ENCODE measurements around the gene ALDH1A3. TPM values are rescaled to one million over a fixed set of nuclear protein-coding genes. Genes with fewer than 3 reads are reported as not detected.

The ALDH1A3 gene
- total RNA-seq, 1 donor from 2014 or later = not detected

DNA sequence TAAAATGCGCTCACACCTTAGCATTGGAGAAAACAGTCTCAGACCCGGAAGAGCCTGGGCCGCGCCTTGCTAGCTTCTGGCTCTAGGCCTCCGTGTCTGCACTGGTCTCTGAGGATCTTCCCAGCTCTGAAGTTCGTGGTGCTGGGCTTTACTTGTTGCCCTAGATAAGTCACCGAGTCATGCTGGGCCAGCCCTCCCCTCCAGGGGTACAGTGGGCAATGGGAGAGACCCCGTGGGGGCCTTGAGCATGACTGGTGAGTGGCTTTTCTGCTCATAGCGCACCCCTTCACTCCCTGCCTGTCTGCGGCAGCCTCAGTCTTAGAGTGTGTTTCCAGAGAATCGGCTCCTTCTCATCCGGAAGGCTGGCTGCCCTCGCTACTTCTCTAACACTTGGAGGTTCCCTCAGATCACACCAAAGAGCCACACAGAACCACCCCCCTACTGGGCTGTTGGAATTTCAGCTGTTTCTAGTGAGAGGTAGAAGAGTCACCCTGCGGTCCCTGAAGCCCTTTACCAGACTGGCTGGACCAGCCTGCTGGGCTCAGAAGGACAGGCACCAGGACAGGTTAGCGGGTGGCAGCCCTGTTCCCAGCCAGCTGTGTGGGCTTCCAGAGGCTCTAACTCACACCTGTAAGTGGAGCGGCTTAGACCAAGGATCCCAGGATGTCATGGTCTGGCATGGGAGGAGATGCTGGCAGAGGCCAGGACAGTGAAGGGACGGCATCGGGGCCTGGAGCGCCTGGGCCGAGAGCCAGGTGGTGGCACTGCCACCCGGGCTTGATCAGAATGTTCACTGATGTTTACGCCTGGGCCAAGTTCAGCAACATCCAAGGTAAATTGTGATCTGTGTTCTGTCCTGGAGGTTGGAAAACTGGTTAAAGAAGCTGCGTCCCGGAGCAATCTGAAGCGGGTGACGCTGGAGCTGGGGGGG is 17.9 kb downstream of the ALDH1A3 start:
- no peak overlapping the region for H3K4me3 Mint-ChIP-seq
- no peaks in the 10 kb centered on the region for H3K36me3 Mint-ChIP-seq (ENCODE audit: low read depth)
- no peak overlapping the region for H3K27ac Mint-ChIP-seq
- no peak for DNase-seq
- no peaks in the 10 kb centered on the region for H3K4me1 Mint-ChIP-seq
- no peaks in the 10 kb centered on the region for H3K9me3 Mint-ChIP-seq
- intact Hi-C loops (cut with micrococcal nuclease) = no loop called here
- peaks cover 7% of the 10 kb centered on the region for H3K27me3 Mint-ChIP-seq

- intact Hi-C loops (cut with micrococcal nuclease) = no loop called here
- Mint-ChIP-seq H3K4me3 (no peak overlapping the region), H3K27me3 (peaks cover 8% of the 10 kb centered on the region), H3K9me3 (no peaks in the 10 kb centered on the region), H3K27ac (no peak overlapping the region), H3K4me1 (no peaks in the 10 kb centered on the region), H3K36me3 (ENCODE audit: low read depth) (no peaks in the 10 kb centered on the region)
- no peak for DNase-seq
These were observed 18.5 kb downstream of the ALDH1A3 start for GRCh38 chr15:100898152-100898490.

- Mint-ChIP-seq H3K4me3 (no peak overlapping the region), H3K27me3 (peaks cover 9% of the 10 kb centered on the region), H3K27ac (no peak overlapping the region), H3K9me3 (no peaks in the 10 kb centered on the region), H3K36me3 (ENCODE audit: low read depth) (no peaks in the 10 kb centered on the region), H3K4me1 (no peaks in the 10 kb centered on the region)
- no peak for DNase-seq
- intact Hi-C loops (cut with micrococcal nuclease) = no loop called here
These were observed 19.2 kb downstream of the ALDH1A3 start for GRCh38 chr15:100898661-100899462.

DNA sequence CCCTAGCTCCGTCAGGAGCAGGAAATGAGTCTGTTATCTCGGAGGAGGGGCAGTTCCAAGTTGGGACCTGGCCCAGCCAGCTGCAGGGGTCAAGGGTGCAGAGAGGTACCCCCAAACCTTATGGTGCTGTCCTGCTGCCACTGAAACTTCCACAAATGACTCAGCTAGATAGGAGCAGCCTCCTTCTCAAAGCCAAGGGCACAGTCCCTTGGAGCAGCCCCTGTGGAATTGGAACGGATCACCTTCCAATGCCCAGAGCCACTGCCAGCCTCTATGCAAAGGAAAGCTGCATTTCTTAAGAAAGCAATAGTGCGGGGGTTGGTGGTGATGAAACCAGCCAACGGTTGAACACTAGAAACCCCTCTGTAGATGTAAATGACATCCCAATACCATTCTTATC is 20.0 kb downstream of the ALDH1A3 start:
- no peaks in the 10 kb centered on the region for H3K4me1 Mint-ChIP-seq
- no peaks in the 10 kb centered on the region for H3K36me3 Mint-ChIP-seq (ENCODE audit: low read depth)

GRCh38 chr15:100900136-100900794 is 20.6 kb downstream of the ALDH1A3 start:
- Mint-ChIP-seq H3K36me3 (ENCODE audit: low read depth) (no peaks in the 10 kb centered on the region), H3K9me3 (no peaks in the 10 kb centered on the region), H3K4me1 (no peaks in the 10 kb centered on the region), H3K27ac (no peak overlapping the region), H3K4me3 (no peak overlapping the region), H3K27me3 (peaks cover 15% of the 10 kb centered on the region)
- intact Hi-C loops (cut with micrococcal nuclease) = no loop called here
- DNase-seq = no peak

More for the DNA sequence above, 20.0 kb downstream of the ALDH1A3 start:
- Mint-ChIP-seq H3K27me3 (peaks cover 14% of the 10 kb centered on the region), H3K27ac (no peak overlapping the region), H3K4me3 (no peak overlapping the region), H3K9me3 (no peaks in the 10 kb centered on the region)
- intact Hi-C loops (cut with micrococcal nuclease) = no loop called here
- DNase-seq = no peak

DNA sequence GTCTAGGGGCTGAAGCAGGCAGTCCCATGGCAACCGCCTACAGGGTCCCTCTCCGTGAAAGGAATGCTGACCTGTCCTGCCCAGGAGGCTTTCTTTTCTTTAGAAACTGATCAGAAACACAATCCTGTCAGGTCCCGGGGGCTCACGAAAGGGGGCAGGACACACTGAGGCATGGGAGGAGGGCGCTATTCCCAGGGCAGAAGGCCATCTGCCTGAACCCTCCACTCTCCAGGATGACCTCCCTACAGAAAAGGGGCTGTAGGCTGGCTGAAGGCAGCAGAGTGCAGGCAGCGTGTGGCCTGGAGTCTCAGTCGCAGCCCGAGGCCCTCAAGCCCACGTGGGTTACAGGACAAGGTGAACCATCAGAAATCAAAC is 21.2 kb downstream of the ALDH1A3 start:
- Mint-ChIP-seq H3K4me1 (no peaks in the 10 kb centered on the region), H3K4me3 (no peak overlapping the region), H3K27ac (no peak overlapping the region), H3K36me3 (ENCODE audit: low read depth) (no peaks in the 10 kb centered on the region), H3K9me3 (no peaks in the 10 kb centered on the region), H3K27me3 (peaks cover 16% of the 10 kb centered on the region)
- DNase-seq = no peak
- intact Hi-C loops (cut with micrococcal nuclease) = no loop called here

GRCh38 chr15:100901296-100901695 is 21.7 kb downstream of the ALDH1A3 start:
- no peak for DNase-seq
- Mint-ChIP-seq H3K27me3 (peaks cover 18% of the 10 kb centered on the region), H3K4me3 (no peak overlapping the region), H3K36me3 (ENCODE audit: low read depth) (no peaks in the 10 kb centered on the region), H3K27ac (no peak overlapping the region), H3K4me1 (no peaks in the 10 kb centered on the region), H3K9me3 (no peaks in the 10 kb centered on the region)
- intact Hi-C loops (cut with micrococcal nuclease) = no loop called here

DNA sequence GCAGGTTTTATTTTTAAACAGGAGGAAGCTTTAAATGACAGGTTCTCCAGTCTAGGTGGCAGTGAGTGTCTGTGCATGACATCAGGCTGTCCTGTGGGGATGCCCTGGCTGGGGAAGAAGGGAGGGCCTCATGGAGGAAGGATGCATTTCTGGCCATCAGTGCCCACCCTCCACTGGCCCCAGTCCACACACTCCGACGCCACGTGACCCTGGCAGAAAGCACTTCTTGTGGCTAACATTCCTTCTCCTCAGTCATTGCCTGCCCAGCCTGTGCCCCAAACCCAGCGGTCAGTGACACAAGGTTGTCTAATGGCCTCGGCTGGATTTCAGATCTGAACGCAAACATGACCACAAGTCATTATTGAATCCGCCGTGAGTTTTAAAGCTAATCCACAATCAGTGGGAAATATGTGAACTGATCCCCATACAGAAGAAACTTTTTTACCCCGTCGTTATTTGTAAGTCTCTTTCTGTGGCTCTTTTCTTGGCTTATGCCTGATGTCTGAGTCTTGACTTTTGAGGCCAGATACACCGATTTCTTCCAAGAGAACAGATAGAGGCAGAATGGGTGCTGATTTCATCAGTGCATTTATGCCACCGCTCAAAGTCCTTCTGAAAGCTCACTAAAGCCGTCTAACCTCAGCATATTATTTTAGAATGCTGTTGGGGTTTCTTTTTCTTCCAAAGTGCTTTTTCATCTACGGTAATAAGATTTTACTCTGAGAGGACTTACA is 22.2 kb downstream of the ALDH1A3 start:
- H3K9me3 Mint-ChIP-seq = no peaks in the 10 kb centered on the region
- intact Hi-C loops (cut with micrococcal nuclease) = no loop called here
- DNase-seq = no peak
- no peak overlapping the region for H3K4me3 Mint-ChIP-seq
- H3K27me3 Mint-ChIP-seq = peaks cover 19% of the 10 kb centered on the region
- no peaks in the 10 kb centered on the region for H3K4me1 Mint-ChIP-seq
- H3K27ac Mint-ChIP-seq = no peak overlapping the region
- H3K36me3 Mint-ChIP-seq (ENCODE audit: low read depth) = no peaks in the 10 kb centered on the region

GRCh38 chr15:100902436-100903167 is 23.0 kb downstream of the ALDH1A3 start:
- H3K4me3 Mint-ChIP-seq = no peak overlapping the region
- H3K4me1 Mint-ChIP-seq = no peaks in the 10 kb centered on the region
- H3K9me3 Mint-ChIP-seq = no peaks in the 10 kb centered on the region
- H3K27ac Mint-ChIP-seq = no peak overlapping the region
- H3K27me3 Mint-ChIP-seq = peaks cover 21% of the 10 kb centered on the region
- DNase-seq = no peak
- intact Hi-C loops (cut with micrococcal nuclease) = no loop called here
- H3K36me3 Mint-ChIP-seq (ENCODE audit: low read depth) = no peaks in the 10 kb centered on the region

DNA sequence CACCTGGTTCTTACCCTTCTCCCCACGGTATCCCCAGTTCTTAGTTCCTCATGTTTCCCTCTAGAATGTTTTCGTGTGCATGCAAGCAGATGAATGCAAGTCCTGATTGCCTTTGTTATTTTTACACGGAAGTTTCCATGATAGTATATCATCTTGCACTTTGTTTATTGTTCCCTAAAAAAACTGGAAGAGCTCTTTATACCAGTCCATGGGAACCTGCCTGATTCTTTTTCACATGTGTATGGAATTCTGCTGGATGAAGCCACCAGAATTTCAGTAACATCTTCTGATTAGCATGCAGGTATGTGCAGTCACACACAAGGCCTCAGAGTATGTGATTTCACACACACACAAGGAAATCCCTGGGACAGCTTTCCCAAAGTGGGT is 23.5 kb downstream of the ALDH1A3 start:
- H3K4me1 Mint-ChIP-seq = no peaks in the 10 kb centered on the region
- intact Hi-C loops (cut with micrococcal nuclease) = no loop called here
- H3K27me3 Mint-ChIP-seq = peaks cover 21% of the 10 kb centered on the region
- H3K4me3 Mint-ChIP-seq = no peak overlapping the region
- H3K27ac Mint-ChIP-seq = no peak overlapping the region
- no peaks in the 10 kb centered on the region for H3K36me3 Mint-ChIP-seq (ENCODE audit: low read depth)
- no peak for DNase-seq
- H3K9me3 Mint-ChIP-seq = no peaks in the 10 kb centered on the region

DNA sequence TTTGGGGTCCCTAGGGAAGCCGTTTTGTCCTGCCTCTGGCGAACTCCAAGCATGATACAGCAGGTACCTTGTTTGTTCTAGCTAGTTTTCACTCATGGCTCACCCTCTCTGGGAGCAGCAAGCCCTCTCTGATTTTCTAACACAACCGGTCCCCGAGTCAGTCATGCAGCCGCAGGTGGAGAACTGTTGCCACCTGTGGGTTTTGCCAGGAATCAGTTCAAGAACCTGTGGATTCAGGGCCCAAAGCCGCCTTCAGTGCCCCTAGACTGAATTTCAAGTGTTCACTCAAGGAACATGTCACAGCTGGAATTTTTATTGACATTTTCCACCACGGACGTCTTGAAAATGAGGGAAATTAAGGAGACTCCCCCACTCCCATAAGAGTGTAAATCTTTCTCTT is 26.2 kb downstream of the ALDH1A3 start:
- intact Hi-C loops (cut with micrococcal nuclease) = no loop called here
- H3K36me3 Mint-ChIP-seq (ENCODE audit: low read depth) = no peaks in the 10 kb centered on the region
- no peaks in the 10 kb centered on the region for H3K9me3 Mint-ChIP-seq
- peaks cover 21% of the 10 kb centered on the region for H3K27me3 Mint-ChIP-seq
- H3K27ac Mint-ChIP-seq = no peak overlapping the region
- H3K4me1 Mint-ChIP-seq = no peaks in the 10 kb centered on the region
- no peak overlapping the region for H3K4me3 Mint-ChIP-seq
- no peak for DNase-seq

GRCh38 chr15:100908466-100908865 is 28.8 kb downstream of the ALDH1A3 start:
- no peaks in the 10 kb centered on the region for H3K9me3 Mint-ChIP-seq
- H3K27ac Mint-ChIP-seq = no peak overlapping the region

GRCh38 chr15:100909565-100909964 is 29.9 kb downstream of the ALDH1A3 start:
- no peak for DNase-seq
- Mint-ChIP-seq H3K36me3 (ENCODE audit: low read depth) (no peaks in the 10 kb centered on the region), H3K4me1 (no peaks in the 10 kb centered on the region), H3K9me3 (no peaks in the 10 kb centered on the region), H3K27me3 (peaks cover 26% of the 10 kb centered on the region), H3K27ac (no peak overlapping the region), H3K4me3 (no peak overlapping the region)
- intact Hi-C loops (cut with micrococcal nuclease) = no loop called here

More at GRCh38 chr15:100908466-100908865, 28.8 kb downstream of the ALDH1A3 start:
- peaks cover 23% of the 10 kb centered on the region for H3K27me3 Mint-ChIP-seq
- H3K36me3 Mint-ChIP-seq (ENCODE audit: low read depth) = no peaks in the 10 kb centered on the region
- no peak overlapping the region for H3K4me3 Mint-ChIP-seq
- no peaks in the 10 kb centered on the region for H3K4me1 Mint-ChIP-seq
- intact Hi-C loops (cut with micrococcal nuclease) = no loop called here
- no peak for DNase-seq
